Measurements from ENCODE around the gene MCM10.

The MCM10 gene

GRCh38 chr10:13163859-13164258 lies 2.5 kb downstream of the MCM10 start:
- DNase-seq (ENCODE audit: insufficient read length, low spot score) (no peak), FAIRE-seq (no peak)

GRCh38 chr10:13165177-13165576 lies 3.8 kb downstream of the MCM10 start:
- no peak for DNase-seq (ENCODE audit: insufficient read length, low spot score)
- FAIRE-seq: no peak

- FAIRE-seq (no peak), DNase-seq (ENCODE audit: insufficient read length, low spot score) (no peak)
Observed at GRCh38 chr10:13167568-13167967, 6.2 kb downstream of the MCM10 start.

- FAIRE-seq (no peak), DNase-seq (ENCODE audit: insufficient read length, low spot score) (no peak)
Observed at GRCh38 chr10:13168781-13169180, 7.4 kb downstream of the MCM10 start.

GRCh38 chr10:13173616-13174015 lies 12.3 kb downstream of the MCM10 start:
- FAIRE-seq (no peak), DNase-seq (ENCODE audit: insufficient read length, low spot score) (no peak)

GRCh38 chr10:13180788-13181187 lies 19.4 kb downstream of the MCM10 start:
- no peak for FAIRE-seq
- DNase-seq (ENCODE audit: insufficient read length, low spot score): no peak

GRCh38 chr10:13182424-13182823 lies 21.1 kb downstream of the MCM10 start:
- DNase-seq (ENCODE audit: insufficient read length, low spot score): no peak

GRCh38 chr10:13183625-13184024 lies 22.3 kb downstream of the MCM10 start:
- FAIRE-seq: no peak
- no peak for DNase-seq (ENCODE audit: insufficient read length, low spot score)

More at GRCh38 chr10:13182424-13182823, 21.1 kb downstream of the MCM10 start:
- FAIRE-seq: no peak

GRCh38 chr10:13184276-13184675 lies 22.9 kb downstream of the MCM10 start:
- FAIRE-seq (no peak), DNase-seq (ENCODE audit: insufficient read length, low spot score) (no peak)

GRCh38 chr10:13184730-13185514 lies 23.6 kb downstream of the MCM10 start:
- DNase-seq (ENCODE audit: insufficient read length, low spot score) (no peak), FAIRE-seq (no peak)

GRCh38 chr10:13187135-13187534 lies 25.8 kb downstream of the MCM10 start:
- no peak for FAIRE-seq
- no peak for DNase-seq (ENCODE audit: insufficient read length, low spot score)

GRCh38 chr10:13188593-13188992 lies 27.2 kb downstream of the MCM10 start:
- FAIRE-seq (no peak), DNase-seq (ENCODE audit: insufficient read length, low spot score) (no peak)

GRCh38 chr10:13189961-13190360 lies 28.6 kb downstream of the MCM10 start:
- no peak for FAIRE-seq
- no peak for DNase-seq (ENCODE audit: insufficient read length, low spot score)

- DNase-seq (ENCODE audit: insufficient read length, low spot score): no peak
- FAIRE-seq: no peak
Observed at GRCh38 chr10:13190816-13191215, 29.5 kb downstream of the MCM10 start.

GRCh38 chr10:13191362-13191761 lies 30.0 kb downstream of the MCM10 start:
- no peak for DNase-seq (ENCODE audit: insufficient read length, low spot score)
- FAIRE-seq: no peak

GRCh38 chr10:13193637-13194036 lies 32.3 kb downstream of the MCM10 start:
- DNase-seq (ENCODE audit: insufficient read length, low spot score) (no peak), FAIRE-seq (no peak)

- no peak for FAIRE-seq
- DNase-seq (ENCODE audit: insufficient read length, low spot score): no peak
Observed at GRCh38 chr10:13195016-13195415, 33.7 kb downstream of the MCM10 start.

- FAIRE-seq (no peak), DNase-seq (ENCODE audit: insufficient read length, low spot score) (no peak)
Observed at GRCh38 chr10:13201132-13201531, 39.8 kb downstream of the MCM10 start.

GRCh38 chr10:13206091-13206490 lies 44.7 kb downstream of the MCM10 start:
- DNase-seq (ENCODE audit: insufficient read length, low spot score): no peak
- FAIRE-seq: no peak

- FAIRE-seq (no peak), DNase-seq (ENCODE audit: insufficient read length, low spot score) (no peak)
Observed at GRCh38 chr10:13206546-13207443, 45.4 kb downstream of the MCM10 start.

GRCh38 chr10:13213163-13213562 lies 51.8 kb downstream of the MCM10 start:
- FAIRE-seq: no peak
- no peak for DNase-seq (ENCODE audit: insufficient read length, low spot score)

GRCh38 chr10:13218878-13219277 lies 57.5 kb downstream of the MCM10 start:
- FAIRE-seq (no peak), DNase-seq (ENCODE audit: insufficient read length, low spot score) (no peak)
